ENCODE data around the gene GK2.

GRCh38 chr4:79385641-79386040, 22.4 kb downstream of the GK2 start:
- TF ChIP-seq CTCF (IDR thresholded peaks at IDR 0.05) (no peak), POLR2A (IDR thresholded peaks at IDR 0.05) (no peak)

Data from ovary (tissue), 3 donors.